Heart left ventricle (tissue), 13 donors: ENCODE measurements around the gene ACTL7B.
"Not testable (repeated sequence)": the region's sequence is repeated elsewhere in the genome, so short reads cannot be mapped to it uniquely, and the experiment has no call there.

Experiments used
- POLR2A ChIP-seq, 2 donors: fragments of 450-650 bp; IDR thresholded peaks; one replicate each; pipeline ENCODE4 v1.6.1; 2017; ENCODE audit warnings: antibody characterized with exemption in 2 of 2, mild to moderate bottlenecking in 2 of 2, moderate library complexity in 2 of 2
- TF ChIP-seq, protein P1 (sequence below), 12 donors: fragments of 200-600 bp; sonication (generic) in 4 of 12; IDR thresholded peaks; one replicate each; pipeline versions ENCODE4 v1.5.0 to v1.8.0; 2018 to 2022; ENCODE audit warnings: antibody characterized with exemption in 12 of 12, mild to moderate bottlenecking in 5 of 12
- donor health status: ischemic (EF 13 %, LVEDD 7.1; RV severe dilation, severe dysfunction).
- donor health status: DM: no; HTN: yes; CAD: no.
- donor health status: DM: no; HTN: no; CAD: no.
- donor health status: ischemic (EF 25% LVEDD 6.9; RV normal size, moderate dysfunction).
- donor health status: ischemic (EF 25% LVEDD 5.7; RV mildly dilated, moderate dysfunction).
- donor health status: ischemic (EF 35%, LVEDD 5.7; RV mildly dilated, moderate dysfunction).
- donor health status: nonischemic (EF 11% LVEDD 7.7; RV severe dilation, severe dysfunction).
- donor health status: DM: yes; HTN: yes; CAD: no.
- donor health status: PGD.
- donor health status: ischemic (EF 29% LVEDD 5.4; RV normal size, mild dysfunction).
- donor health status: nonischemic (EF 23%, LVEDD 6.1; RV moderate dilation, normal function).

DNA sequence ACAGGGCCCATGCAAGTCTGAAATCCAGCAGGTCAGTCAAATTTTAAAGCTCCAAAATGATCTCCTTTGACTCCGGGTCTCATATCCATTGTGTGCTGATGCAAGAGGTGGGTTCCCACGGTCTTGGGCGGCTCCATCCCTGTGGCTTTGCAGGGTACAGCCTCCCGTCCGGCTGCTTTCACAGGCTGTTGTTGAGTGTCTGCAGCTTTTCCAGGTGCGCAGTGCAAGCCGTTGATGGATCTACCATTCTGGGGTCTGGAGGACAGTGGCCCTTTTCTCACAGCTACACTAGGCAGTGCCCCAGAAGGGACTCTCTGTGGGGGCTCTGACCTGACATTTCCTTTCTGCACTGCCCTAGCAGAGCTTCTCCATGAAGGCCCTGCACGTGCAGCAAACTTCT is 7.5 kb downstream of the ACTL7B start:
- TF ChIP-seq, protein P1, sequence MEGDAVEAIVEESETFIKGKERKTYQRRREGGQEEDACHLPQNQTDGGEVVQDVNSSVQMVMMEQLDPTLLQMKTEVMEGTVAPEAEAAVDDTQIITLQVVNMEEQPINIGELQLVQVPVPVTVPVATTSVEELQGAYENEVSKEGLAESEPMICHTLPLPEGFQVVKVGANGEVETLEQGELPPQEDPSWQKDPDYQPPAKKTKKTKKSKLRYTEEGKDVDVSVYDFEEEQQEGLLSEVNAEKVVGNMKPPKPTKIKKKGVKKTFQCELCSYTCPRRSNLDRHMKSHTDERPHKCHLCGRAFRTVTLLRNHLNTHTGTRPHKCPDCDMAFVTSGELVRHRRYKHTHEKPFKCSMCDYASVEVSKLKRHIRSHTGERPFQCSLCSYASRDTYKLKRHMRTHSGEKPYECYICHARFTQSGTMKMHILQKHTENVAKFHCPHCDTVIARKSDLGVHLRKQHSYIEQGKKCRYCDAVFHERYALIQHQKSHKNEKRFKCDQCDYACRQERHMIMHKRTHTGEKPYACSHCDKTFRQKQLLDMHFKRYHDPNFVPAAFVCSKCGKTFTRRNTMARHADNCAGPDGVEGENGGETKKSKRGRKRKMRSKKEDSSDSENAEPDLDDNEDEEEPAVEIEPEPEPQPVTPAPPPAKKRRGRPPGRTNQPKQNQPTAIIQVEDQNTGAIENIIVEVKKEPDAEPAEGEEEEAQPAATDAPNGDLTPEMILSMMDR (IDR thresholded peaks at IDR 0.05): not testable (repeated sequence)
- not testable (repeated sequence) for TF ChIP-seq POLR2A (IDR thresholded peaks at IDR 0.05)
